Gastroesophageal sphincter (tissue), 3 donors: ENCODE measurements around the gene CCL24.

ENCODE experiments used
- EP300 ChIP-seq: sonication (generic); formaldehyde crosslinking; IDR thresholded peaks from one replicate; pipeline ENCODE4 v1.6.1; 2017; ENCODE audit warnings: antibody characterized with exemption, mild to moderate bottlenecking
- POLR2A ChIP-seq, 2 donors: fragments of 450-650 bp; IDR thresholded peaks; one replicate each; pipeline ENCODE4 v1.6.1; 2017; ENCODE audit warnings: antibody characterized with exemption in 2 of 2, mild to moderate bottlenecking in 2 of 2, moderate library complexity in 1 of 2
- POLR2AphosphoS5 ChIP-seq: sonication (generic); formaldehyde crosslinking; IDR thresholded peaks from one replicate; pipeline ENCODE4 v1.6.1; 2017; ENCODE audit warnings: antibody characterized with exemption
- TF ChIP-seq, protein P1 (sequence below), 4 experiments: fragments of 200-600 bp in 2 of 4; fragments of 450-650 bp in 2 of 4; sonication (generic) in 1 of 4; IDR thresholded peaks; one replicate each; pipeline ENCODE4 v1.5.1; 2017 to 2019; ENCODE audit warnings: antibody characterized with exemption in 4 of 4, mild to moderate bottlenecking in 2 of 4, moderate library complexity in 2 of 4

DNA sequence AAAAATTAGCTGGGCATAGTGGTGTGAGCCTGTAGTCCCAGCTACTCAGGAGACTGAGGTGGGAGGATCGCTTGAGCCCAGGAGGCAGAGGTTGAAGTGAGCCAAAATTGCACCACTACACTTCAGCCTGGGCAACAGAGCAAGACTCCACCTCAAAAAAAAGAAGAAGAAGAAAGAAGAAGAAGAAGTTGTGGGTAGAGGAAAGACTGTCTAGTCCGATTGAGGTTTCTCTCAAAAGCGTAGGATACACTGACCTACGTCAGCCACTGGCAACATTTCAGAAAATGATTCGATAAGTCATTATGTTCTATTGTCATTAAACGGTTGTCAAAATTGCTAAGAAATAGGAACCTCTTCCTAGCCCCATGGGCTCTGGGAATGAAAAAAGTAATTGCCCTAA lies 42.9 kb upstream of the CCL24 start:
- TF ChIP-seq, protein P1, sequence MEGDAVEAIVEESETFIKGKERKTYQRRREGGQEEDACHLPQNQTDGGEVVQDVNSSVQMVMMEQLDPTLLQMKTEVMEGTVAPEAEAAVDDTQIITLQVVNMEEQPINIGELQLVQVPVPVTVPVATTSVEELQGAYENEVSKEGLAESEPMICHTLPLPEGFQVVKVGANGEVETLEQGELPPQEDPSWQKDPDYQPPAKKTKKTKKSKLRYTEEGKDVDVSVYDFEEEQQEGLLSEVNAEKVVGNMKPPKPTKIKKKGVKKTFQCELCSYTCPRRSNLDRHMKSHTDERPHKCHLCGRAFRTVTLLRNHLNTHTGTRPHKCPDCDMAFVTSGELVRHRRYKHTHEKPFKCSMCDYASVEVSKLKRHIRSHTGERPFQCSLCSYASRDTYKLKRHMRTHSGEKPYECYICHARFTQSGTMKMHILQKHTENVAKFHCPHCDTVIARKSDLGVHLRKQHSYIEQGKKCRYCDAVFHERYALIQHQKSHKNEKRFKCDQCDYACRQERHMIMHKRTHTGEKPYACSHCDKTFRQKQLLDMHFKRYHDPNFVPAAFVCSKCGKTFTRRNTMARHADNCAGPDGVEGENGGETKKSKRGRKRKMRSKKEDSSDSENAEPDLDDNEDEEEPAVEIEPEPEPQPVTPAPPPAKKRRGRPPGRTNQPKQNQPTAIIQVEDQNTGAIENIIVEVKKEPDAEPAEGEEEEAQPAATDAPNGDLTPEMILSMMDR (IDR thresholded peaks at IDR 0.05) = no peak
- TF ChIP-seq EP300 (no peak), POLR2A (IDR thresholded peaks at IDR 0.05) (no peak), POLR2AphosphoS5 (no peak)
